ENCODE measurements around the gene MYT1.

The MYT1 gene

GRCh38 chr20:64212755-64213154, 48.5 kb downstream of the MYT1 start:
- in situ Hi-C loops (cut with MboI; ENCODE audit: low sequenced_read_pairs): no loop called here

DNA sequence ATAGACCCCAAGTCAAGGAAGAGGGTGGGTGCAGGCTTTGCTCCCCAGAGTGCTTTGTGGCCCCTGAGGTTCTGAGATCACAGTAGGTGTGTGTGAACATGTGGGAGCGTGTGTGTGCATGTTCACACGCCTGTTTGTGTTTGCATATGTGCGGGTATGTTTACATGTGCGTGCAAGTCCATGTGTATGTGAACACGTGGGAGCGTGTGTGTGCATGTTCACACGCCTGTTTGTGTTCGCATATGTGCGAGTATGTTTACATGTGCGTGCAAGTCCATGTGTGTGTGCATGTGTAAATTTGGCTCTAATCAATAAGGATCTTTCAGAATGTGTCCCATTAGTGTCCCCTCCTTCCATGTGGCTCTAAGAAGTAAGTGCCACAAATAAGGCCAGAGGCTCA, 49.9 kb downstream of the MYT1 start:
- in situ Hi-C loops (cut with MboI; ENCODE audit: low sequenced_read_pairs): no loop called here

- in situ Hi-C loops (cut with MboI; ENCODE audit: low sequenced_read_pairs): no loop called here
These were observed 50.7 kb downstream of the MYT1 start for GRCh38 chr20:64214952-64215351.

- in situ Hi-C loops (cut with MboI; ENCODE audit: low sequenced_read_pairs): no loop called here
These were observed 51.8 kb downstream of the MYT1 start for GRCh38 chr20:64216036-64216435.

DNA sequence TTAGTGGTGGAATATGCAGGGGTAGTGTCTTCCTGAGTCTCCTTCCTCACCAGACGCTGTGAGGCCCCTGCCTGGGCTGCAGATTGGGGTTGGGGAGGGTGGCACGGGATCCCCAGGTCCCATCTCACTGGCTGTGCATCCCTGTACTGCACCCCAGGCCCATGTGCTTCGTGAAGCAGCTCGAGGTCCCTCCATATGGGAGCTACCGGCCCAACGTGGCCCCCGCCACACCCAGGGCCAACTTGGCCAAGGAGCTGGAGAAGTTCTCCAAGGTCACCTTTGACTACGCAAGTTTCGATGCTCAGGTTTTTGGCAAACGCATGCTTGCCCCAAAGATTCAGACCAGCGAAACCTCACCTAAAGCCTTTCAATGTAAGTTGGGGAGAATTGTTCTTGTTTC, 52.7 kb downstream of the MYT1 start:
- in situ Hi-C loops (cut with MboI; ENCODE audit: low sequenced_read_pairs): no loop called here

GRCh38 chr20:64217539-64218221, 53.4 kb downstream of the MYT1 start:
- in situ Hi-C loops (cut with MboI; ENCODE audit: low sequenced_read_pairs): no loop called here

DNA sequence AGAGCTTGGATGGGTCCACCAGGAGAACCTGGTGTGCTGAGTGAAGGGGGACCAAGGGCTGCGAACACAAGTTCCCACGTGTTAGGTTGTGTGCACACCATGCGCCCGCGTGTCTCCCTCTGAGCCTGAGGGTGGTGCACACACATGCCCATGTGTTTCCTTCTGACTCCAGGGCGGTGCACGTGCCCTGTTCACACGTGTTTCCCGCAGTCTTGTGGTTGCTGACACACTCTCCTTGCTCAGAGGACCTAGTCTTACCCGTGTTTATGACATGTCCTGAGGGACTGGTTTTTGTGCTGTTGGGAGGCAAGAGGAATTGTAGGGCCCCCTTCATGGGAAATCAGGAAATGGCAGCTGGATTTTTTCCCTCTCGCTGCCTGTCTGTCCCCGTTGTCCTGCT, 55.0 kb downstream of the MYT1 start:
- in situ Hi-C loops (cut with MboI; ENCODE audit: low sequenced_read_pairs): no loop called here

GRCh38 chr20:64219730-64220129, 55.5 kb downstream of the MYT1 start:
- in situ Hi-C loops (cut with MboI; ENCODE audit: low sequenced_read_pairs): no loop called here

DNA sequence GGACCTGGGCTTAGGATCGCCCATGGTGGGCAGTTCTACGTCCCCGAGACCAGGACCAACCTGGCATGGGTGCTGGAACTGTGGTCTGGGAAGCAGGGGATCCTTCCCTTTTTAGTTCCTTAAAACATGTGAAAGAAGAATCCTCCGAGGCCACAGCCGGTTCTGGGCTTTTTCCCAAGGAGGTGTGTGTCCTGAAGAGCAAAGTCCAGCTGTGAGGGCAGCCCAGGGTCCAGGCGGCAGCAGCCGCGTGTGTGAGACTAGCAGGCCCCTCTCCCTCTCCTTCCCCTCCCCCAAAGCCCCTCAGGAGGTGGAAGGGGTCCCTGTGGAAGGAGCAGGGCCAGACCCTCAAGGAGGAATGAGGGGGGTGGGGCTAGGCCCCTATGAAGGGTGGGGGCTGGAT, 56.2 kb downstream of the MYT1 start:
- in situ Hi-C loops (cut with MboI; ENCODE audit: low sequenced_read_pairs): no loop called here

GRCh38 chr20:64220891-64221527, 56.8 kb downstream of the MYT1 start:
- in situ Hi-C loops (cut with MboI; ENCODE audit: low sequenced_read_pairs): no loop called here

DNA sequence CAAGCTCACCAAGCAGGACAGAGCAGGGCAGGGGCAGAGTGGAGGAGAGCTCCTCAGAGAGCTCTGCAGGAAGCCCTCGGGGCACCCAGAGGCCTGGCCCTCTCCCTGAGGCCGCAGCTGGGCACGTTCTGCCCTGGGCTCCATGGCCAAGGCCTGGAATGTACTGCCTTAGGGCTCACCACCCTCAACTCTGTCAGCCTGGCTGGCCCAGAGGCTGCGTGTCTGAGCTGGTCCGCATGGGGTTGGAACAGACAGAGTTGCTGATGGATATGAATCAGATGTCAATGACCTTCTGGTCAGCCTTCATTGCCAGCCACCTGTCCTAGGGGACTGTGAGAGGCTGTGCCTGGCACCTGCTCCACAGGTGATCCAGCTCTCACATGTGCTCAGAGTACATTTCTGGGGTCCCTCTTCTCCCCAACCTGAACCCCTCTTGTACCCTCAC, 58.1 kb downstream of the MYT1 start:
- in situ Hi-C loops (cut with MboI; ENCODE audit: low sequenced_read_pairs): no loop called here

- in situ Hi-C loops (cut with MboI; ENCODE audit: low sequenced_read_pairs): no loop called here
These were observed 58.7 kb downstream of the MYT1 start for GRCh38 chr20:64222851-64223525.

DNA sequence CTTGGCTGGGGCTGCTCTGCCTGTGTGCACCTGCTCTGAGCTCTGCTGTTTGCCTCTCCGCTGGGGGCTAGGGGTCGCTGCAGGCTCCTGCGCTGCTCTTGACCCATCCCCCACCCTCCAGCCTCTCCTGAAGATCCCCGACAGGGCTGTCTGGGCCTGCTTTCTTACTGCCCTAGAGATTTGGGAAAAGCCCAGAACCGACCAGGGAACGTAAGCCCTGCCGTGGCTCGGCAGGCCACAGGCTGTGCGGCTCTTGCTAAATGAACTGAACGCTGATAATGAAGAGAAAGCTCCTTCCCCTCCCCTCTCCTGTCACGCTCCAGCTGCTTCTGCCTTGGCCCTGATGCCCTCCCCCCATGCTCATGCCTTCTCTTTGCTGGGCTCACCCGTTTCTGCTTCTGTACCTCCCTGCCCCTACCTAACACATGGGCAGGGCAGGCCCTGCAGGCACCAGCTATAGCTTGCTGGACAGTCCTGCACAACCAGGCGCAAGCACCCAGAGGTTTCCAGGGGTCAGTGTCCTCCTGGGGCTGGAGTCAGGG, 59.3 kb downstream of the MYT1 start:
- in situ Hi-C loops (cut with MboI; ENCODE audit: low sequenced_read_pairs): no loop called here

- in situ Hi-C loops (cut with MboI; ENCODE audit: low sequenced_read_pairs): no loop called here
These were observed 60.3 kb downstream of the MYT1 start for GRCh38 chr20:64224351-64225170.

- in situ Hi-C loops (cut with MboI; ENCODE audit: low sequenced_read_pairs): no loop called here
These were observed 60.9 kb downstream of the MYT1 start for GRCh38 chr20:64225171-64225595.

- in situ Hi-C loops (cut with MboI; ENCODE audit: low sequenced_read_pairs): no loop called here
These were observed 61.8 kb downstream of the MYT1 start for GRCh38 chr20:64225828-64226598.

DNA sequence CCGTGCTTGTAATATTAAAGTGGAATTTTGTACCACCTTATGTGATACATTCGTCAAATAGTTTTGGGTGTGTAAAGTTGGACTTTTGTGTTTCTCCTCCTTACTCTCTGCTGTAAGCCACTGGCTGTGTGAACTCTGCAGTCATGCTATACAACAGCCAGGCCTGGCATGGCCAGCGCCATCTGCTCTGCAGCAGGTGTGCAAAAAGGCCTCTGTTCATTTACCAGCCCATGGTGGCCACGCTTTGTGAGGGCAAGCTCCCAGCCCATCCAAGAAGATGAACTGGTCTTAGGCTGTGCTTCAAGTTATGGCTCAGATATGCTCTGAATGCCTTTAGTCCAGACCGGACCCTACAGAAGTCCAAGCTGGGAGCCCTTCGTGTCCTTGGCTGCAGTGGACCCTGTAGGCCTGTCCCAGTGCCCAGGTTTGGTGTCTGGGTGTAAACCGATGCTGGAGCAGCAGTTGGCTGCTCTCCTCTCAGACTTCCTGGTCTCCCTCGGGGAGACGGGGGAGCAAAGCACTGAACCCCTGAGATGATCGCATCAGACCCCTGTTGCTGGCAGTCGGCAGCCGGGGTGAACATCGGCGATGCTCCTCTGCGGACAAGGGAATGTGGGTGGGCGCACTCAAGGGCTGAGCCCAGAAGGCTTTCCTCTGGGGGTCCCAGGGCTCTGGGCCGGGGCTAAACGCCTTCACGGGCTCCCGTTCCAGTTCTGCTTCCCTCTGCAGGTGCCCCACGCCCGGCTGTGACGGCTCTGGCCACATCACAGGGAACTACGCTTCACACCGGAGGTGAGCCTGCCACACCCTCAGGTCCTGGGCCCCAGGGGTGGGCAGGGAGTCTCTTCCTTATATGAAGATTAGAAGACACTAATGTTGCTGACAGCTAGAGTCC, 62.7 kb downstream of the MYT1 start:
- in situ Hi-C loops (cut with MboI; ENCODE audit: low sequenced_read_pairs): no loop called here

- in situ Hi-C loops (cut with MboI; ENCODE audit: low sequenced_read_pairs): no loop called here
These were observed 63.9 kb downstream of the MYT1 start for GRCh38 chr20:64228086-64228653.

Data from HL-60/S4 (cell line).